Measurements from ENCODE around the gene MIER1. TPM values are rescaled to one million over a fixed set of nuclear protein-coding genes. Genes with fewer than 3 reads are reported as not detected.

The MIER1 gene
- total RNA-seq, 2 experiments from 2014 or later, result 55.5 to 57.1 TPM

DNA sequence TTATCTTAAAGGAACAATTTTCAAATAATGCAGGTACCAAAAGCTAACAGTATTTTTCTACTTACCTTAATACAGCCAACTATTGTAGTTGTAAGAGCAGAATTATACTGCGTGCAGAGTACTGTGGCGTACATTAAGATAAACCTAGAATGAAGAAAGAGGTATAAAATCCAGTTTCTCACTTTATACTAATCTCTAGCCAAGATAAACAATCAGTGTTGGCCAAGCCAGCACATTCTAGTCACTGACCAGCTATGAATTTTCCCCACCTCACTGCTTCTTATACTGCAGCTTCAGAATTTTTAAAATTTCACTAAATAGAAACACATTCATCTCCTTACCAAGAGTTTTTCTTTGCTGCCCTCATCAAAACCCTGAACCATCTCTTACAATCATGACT lies 95.5 kb downstream of the MIER1 start:
- Mint-ChIP-seq H3K27ac (no peak overlapping the region), H3K4me3 (no peak overlapping the region), H3K4me1 (peaks cover 2% of the 10 kb centered on the region), H3K27me3 (no peaks in the 10 kb centered on the region), H3K36me3 (peaks cover 41% of the 10 kb centered on the region), H3K9me3 (no peaks in the 10 kb centered on the region)
- no peak for ATAC-seq (ENCODE audit: low read depth)
- POLR2A ChIA-PET, result no interaction called here
- no peak for DNase-seq

DNA sequence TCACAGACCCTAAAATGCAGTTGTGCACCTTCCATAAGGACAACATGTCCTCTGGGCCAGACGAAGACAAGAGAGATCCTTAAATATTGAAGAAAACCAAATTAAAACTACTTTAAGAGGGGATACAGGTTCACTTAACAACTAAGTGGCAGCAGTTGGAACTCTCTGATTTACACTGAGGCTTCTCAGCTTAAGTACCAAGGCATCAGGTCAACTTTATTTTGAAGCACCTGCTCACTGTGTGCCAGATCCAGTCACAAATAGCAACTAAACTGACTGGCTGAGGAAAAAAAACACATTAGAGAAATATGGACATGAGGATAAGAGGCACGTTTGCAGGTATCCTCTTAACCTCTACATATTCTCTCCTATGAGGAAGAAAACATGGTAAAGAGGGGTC lies 96.0 kb downstream of the MIER1 start:
- POLR2A ChIA-PET, result no interaction called here
- no peak for ATAC-seq (ENCODE audit: low read depth)
- Mint-ChIP-seq H3K36me3 (peaks cover 41% of the 10 kb centered on the region), H3K4me1 (peaks cover 2% of the 10 kb centered on the region), H3K27ac (no peak overlapping the region), H3K4me3 (no peak overlapping the region), H3K9me3 (no peaks in the 10 kb centered on the region), H3K27me3 (no peaks in the 10 kb centered on the region)
- no peak for DNase-seq

DNA sequence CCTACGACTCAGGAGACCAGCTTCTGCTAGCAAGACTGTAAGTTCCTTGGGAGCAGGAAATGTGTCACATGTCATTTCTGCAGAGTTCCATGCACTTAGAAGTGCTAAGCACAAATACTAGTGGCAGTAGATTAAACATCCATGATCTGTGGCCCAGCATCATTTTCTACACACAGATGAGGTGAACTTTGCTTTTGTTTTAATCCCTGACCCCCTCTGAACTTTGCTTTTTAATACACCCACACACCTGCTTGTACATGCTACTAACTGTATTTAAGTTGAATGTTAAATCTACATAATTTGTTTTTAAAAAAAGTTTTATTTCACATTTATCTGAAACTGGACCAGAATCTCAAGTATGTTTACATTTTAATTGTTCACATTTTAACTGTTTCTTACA lies 104.7 kb downstream of the MIER1 start:
- POLR2A ChIA-PET, result no interaction called here
- Mint-ChIP-seq H3K4me1 (no peaks in the 10 kb centered on the region), H3K27me3 (no peaks in the 10 kb centered on the region), H3K27ac (no peak overlapping the region), H3K9me3 (peaks cover 3% of the 10 kb centered on the region), H3K4me3 (no peak overlapping the region), H3K36me3 (peaks cover 43% of the 10 kb centered on the region)
- DNase-seq (no peak), ATAC-seq (ENCODE audit: low read depth) (no peak)

DNA sequence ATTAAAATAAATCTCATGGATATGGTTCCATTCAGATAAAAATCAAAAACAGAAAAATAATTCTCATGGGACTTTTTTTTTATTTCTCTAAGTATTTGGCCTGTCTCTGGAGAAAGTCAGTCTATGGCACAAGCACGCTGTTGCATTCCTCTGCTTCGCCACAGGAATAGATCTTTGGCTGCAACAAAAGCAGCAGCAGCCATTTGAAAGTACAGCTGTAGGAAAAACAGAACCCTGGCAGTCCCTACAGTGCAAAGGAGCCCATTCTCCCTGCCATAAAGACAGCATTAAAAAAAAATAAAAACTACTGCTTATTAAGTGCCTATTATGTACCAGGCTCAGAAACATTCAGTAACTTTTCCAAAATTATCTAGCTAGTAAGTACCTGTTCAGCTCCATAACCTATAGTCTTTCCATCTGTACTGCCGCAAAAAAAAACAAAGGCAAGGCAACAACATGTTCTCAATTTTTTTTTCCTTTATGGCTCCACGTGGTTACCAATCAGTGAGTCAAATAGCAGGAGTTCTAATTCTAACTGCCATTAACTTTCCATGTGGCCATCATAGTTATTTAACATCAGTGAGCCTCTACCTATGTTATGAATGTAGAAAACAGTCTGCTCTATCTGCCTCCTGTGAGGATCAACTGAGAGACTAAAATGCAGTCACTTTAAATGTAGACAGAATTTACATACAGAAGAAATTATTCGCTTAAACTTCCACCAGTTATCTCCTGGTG lies 106.5 kb downstream of the MIER1 start:
- Mint-ChIP-seq H3K27ac (no peak overlapping the region), H3K9me3 (peaks cover 4% of the 10 kb centered on the region), H3K4me1 (no peaks in the 10 kb centered on the region), H3K4me3 (no peak overlapping the region), H3K36me3 (peaks cover 45% of the 10 kb centered on the region), H3K27me3 (no peaks in the 10 kb centered on the region)
- no peak for DNase-seq
- POLR2A ChIA-PET, result no interaction called here
- no peak for ATAC-seq (ENCODE audit: low read depth)

DNA sequence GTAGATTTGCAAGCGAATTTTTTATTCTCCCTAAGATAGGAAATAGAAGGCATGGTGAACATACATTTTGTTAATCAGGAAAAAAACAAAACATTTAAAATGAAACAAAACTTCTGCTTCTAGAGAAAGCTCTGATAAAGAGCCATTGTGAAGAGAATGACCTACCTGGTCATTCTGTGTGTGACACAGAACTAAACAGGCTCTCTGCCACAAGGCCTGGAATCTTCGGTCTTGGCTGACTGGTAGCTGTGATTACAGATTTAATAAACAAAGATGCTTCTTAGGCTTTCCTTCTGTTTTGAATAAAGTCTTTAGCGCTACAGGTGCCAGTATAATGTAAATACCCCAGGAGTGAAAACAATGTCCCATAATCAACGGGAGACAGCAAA lies 107.1 kb downstream of the MIER1 start:
- H3K27ac Mint-ChIP-seq, result no peak overlapping the region
- H3K4me1 Mint-ChIP-seq, result peaks cover 3% of the 10 kb centered on the region
- no peak for DNase-seq
- H3K36me3 Mint-ChIP-seq, result peaks cover 48% of the 10 kb centered on the region
- peaks cover 6% of the 10 kb centered on the region for H3K9me3 Mint-ChIP-seq
- POLR2A ChIA-PET, result interaction anchor here (1.1 kb wide), 1 partner anchor 22 kb away, joined by 3 read pairs; the partner anchor contains the start of gene SLC35D1
- H3K4me3 Mint-ChIP-seq, result no peak overlapping the region
- H3K27me3 Mint-ChIP-seq, result no peaks in the 10 kb centered on the region
- ATAC-seq (ENCODE audit: low read depth), result no peak

Other genes with a start within 250 kb of the MIER1 start
- gene DYNLT5, start 172.5 kb upstream of the MIER1 start, total RNA-seq, result not detected
- gene INSL5, start 123.7 kb upstream of the MIER1 start, total RNA-seq, result not detected
- gene DNAI4, start 134 bp upstream of the MIER1 start, total RNA-seq, result 1 to 10 TPM; 3.1 to 4.2 TPM
- gene SLC35D1, start 129.2 kb downstream of the MIER1 start, total RNA-seq, result 10 to 100 TPM; 10.9 to 11.3 TPM
- not detected for gene C1orf141, start 210.0 kb downstream of the MIER1 start, total RNA-seq
- under 1 TPM in 1 of 2 experiments, not detected in 1; 0.19 TPM for gene IL23R, start 241.5 kb downstream of the MIER1 start, total RNA-seq